AG10803 (cell line): ENCODE data around the gene RAB7A.

Source experiments
- DNase-seq: peaks from one replicate; pipeline ENCODE4 v3.0.0; 2010; ENCODE audit warnings: low read depth
- H3K4me3 ChIP-seq: 2 replicates; pipeline ENCODE4 v1.5.1; 2011; ENCODE audit warnings: mild to moderate bottlenecking, low read length, control low read depth
- CTCF ChIP-seq: conservative IDR thresholded peaks from 2 replicates; pipeline ENCODE4 v1.5.1; 2011; ENCODE audit warnings: mild to moderate bottlenecking, low read length, control low read depth, inconsistent platforms

Gene RAB7A

GRCh38 chr3:128848936-128849335 is 123.0 kb downstream of the RAB7A start:
- H3K4me3 ChIP-seq, result no peak overlapping the region
- DNase-seq, result no peak
- no peak for TF ChIP-seq CTCF

- peak; percentile 26 for DNase-seq
- TF ChIP-seq CTCF, result no peak
Observed at GRCh38 chr3:128849911-128850455, 124.0 kb downstream of the RAB7A start.

GRCh38 chr3:128850544-128850943 is 124.6 kb downstream of the RAB7A start:
- TF ChIP-seq CTCF, result no peak
- no peak for DNase-seq
- no peak overlapping the region for H3K4me3 ChIP-seq

More at GRCh38 chr3:128849911-128850455, 124.0 kb downstream of the RAB7A start:
- no peak overlapping the region for H3K4me3 ChIP-seq

GRCh38 chr3:128851601-128852000 is 125.6 kb downstream of the RAB7A start:
- H3K4me3 ChIP-seq, result no peak overlapping the region
- DNase-seq, result no peak
- no peak for TF ChIP-seq CTCF

- TF ChIP-seq CTCF, result no peak
- H3K4me3 ChIP-seq, result no peak overlapping the region
- no peak for DNase-seq
Observed at GRCh38 chr3:128853826-128854225, 127.8 kb downstream of the RAB7A start.

- DNase-seq, result no peak
- H3K4me3 ChIP-seq, result no peak overlapping the region
- no peak for TF ChIP-seq CTCF
Observed at GRCh38 chr3:128854475-128854874, 128.5 kb downstream of the RAB7A start.

- no peak for TF ChIP-seq CTCF
- no peak for DNase-seq
- H3K4me3 ChIP-seq, result no peak overlapping the region
Observed at GRCh38 chr3:128855569-128855968, 129.6 kb downstream of the RAB7A start.
